ENCODE data around the gene ACAP3. TPM values are rescaled to one million over a fixed set of nuclear protein-coding genes. Genes with fewer than 3 reads are reported as not detected.
A peak's percentile ranks its signal among the peaks of the same experiment; 100 is the strongest.

ACAP3 gene
- total RNA-seq, 1 experiment from 2014 or later = 67.6 TPM

GRCh38 chr1:1328254-1328653 is 20.5 kb upstream of the ACAP3 start:
- no TSS peak for BruUV-seq (replicated peaks)
- H3K27ac ChIP-seq (ENCODE audit: low read depth, low read length, poor library complexity, severe bottlenecking) = no peak overlapping the region
- ChIA-PET CTCF (no interaction called here), POLR2A (ENCODE audit: low non-redundant PET) (no interaction called here)
- no peaks in the 10 kb centered on the region for H3K36me3 ChIP-seq (ENCODE audit: insufficient read depth, low read length, poor library complexity, severe bottlenecking)
- DNase-seq (ENCODE audit: low spot score) = no peak
- H3K4me1 ChIP-seq (ENCODE audit: insufficient read depth, low read length, poor library complexity, severe bottlenecking) = peaks cover 13% of the 10 kb centered on the region
- no peaks in the 10 kb centered on the region for H3K9me3 ChIP-seq (ENCODE audit: low read depth, low read length, poor library complexity, severe bottlenecking)
- TF ChIP-seq CTCF (conservative IDR thresholded peaks at IDR 0.05; ENCODE audit: low read depth, low read length) = no peak
- TF ChIP-seq EZH2 (IDR thresholded peaks at IDR 0.05; ENCODE audit: borderline replicate concordance, low read depth, low read length, poor library complexity, severe bottlenecking) = no peak
- no peaks in the 10 kb centered on the region for H3K27me3 ChIP-seq (replicated peaks; ENCODE audit: insufficient read depth, low read depth, low read length, poor library complexity)
- no peak overlapping the region for H3K4me3 ChIP-seq (ENCODE audit: low read depth, low read length, poor library complexity, severe bottlenecking)
- intact Hi-C loops (cut with micrococcal nuclease; ENCODE audit: unreplicated experiment) = no loop called here

- TF ChIP-seq EZH2 (IDR thresholded peaks at IDR 0.05; ENCODE audit: borderline replicate concordance, low read depth, low read length, poor library complexity, severe bottlenecking) (no peak), CTCF (conservative IDR thresholded peaks at IDR 0.05; ENCODE audit: low read depth, low read length) (no peak)
- ChIA-PET POLR2A (ENCODE audit: low non-redundant PET) (no interaction called here), CTCF (no interaction called here)
- DNase-seq (ENCODE audit: low spot score) = no peak
- H3K4me1 ChIP-seq (ENCODE audit: insufficient read depth, low read length, poor library complexity, severe bottlenecking) = peaks cover 13% of the 10 kb centered on the region
- H3K36me3 ChIP-seq (ENCODE audit: insufficient read depth, low read length, poor library complexity, severe bottlenecking) = no peaks in the 10 kb centered on the region
- BruUV-seq (replicated peaks) = no TSS peak
- no peaks in the 10 kb centered on the region for H3K9me3 ChIP-seq (ENCODE audit: low read depth, low read length, poor library complexity, severe bottlenecking)
- H3K27ac ChIP-seq (ENCODE audit: low read depth, low read length, poor library complexity, severe bottlenecking) = no peak overlapping the region
- intact Hi-C loops (cut with micrococcal nuclease; ENCODE audit: unreplicated experiment) = no loop called here
- no peaks in the 10 kb centered on the region for H3K27me3 ChIP-seq (replicated peaks; ENCODE audit: insufficient read depth, low read depth, low read length, poor library complexity)
- no peak overlapping the region for H3K4me3 ChIP-seq (ENCODE audit: low read depth, low read length, poor library complexity, severe bottlenecking)
Observed at GRCh38 chr1:1327291-1327690, 19.6 kb upstream of the ACAP3 start.

- Histone ChIP-seq H3K4me3 (ENCODE audit: low read depth, low read length, poor library complexity, severe bottlenecking) (peak overlapping the region; percentile 98), H3K27me3 (replicated peaks; ENCODE audit: insufficient read depth, low read depth, low read length, poor library complexity) (no peaks in the 10 kb centered on the region), H3K27ac (ENCODE audit: low read depth, low read length, poor library complexity, severe bottlenecking) (no peak overlapping the region), H3K9me3 (ENCODE audit: low read depth, low read length, poor library complexity, severe bottlenecking) (no peaks in the 10 kb centered on the region), H3K4me1 (ENCODE audit: insufficient read depth, low read length, poor library complexity, severe bottlenecking) (peaks cover 13% of the 10 kb centered on the region), H3K36me3 (ENCODE audit: insufficient read depth, low read length, poor library complexity, severe bottlenecking) (peaks cover 4% of the 10 kb centered on the region)
- BruUV-seq (replicated peaks) = no TSS peak
- POLR2A ChIA-PET (ENCODE audit: low non-redundant PET) = no interaction called here
- TF ChIP-seq CTCF (conservative IDR thresholded peaks at IDR 0.05; ENCODE audit: low read depth, low read length) (no peak), EZH2 (IDR thresholded peaks at IDR 0.05; ENCODE audit: borderline replicate concordance, low read depth, low read length, poor library complexity, severe bottlenecking) (no peak)
- CTCF ChIA-PET = no interaction called here
- DNase-seq (ENCODE audit: low spot score) = no peak
- intact Hi-C loops (cut with micrococcal nuclease; ENCODE audit: unreplicated experiment) = no loop called here
Observed at GRCh38 chr1:1326075-1326605, 18.4 kb upstream of the ACAP3 start.
